Stimulated activated CD8-positive, alpha-beta memory T cell treated with anti-CD3 and anti-CD28 coated beads, Interleukin-7, amount 100 ng/mL, for 48 hours (primary cell): Measurements from ENCODE around the gene KCNMA1.

Experiments
- DNase-seq, 2 donors: peaks; one replicate each; pipeline ENCODE4 v3.0.0-alpha.2; 2020; ENCODE audit warnings: low read depth in 1 of 2; ENCODE audit errors: extremely low read depth in 1 of 2

KCNMA1 gene

GRCh38 chr10:77494756-77495541 is 142.7 kb downstream of the KCNMA1 start:
- DNase-seq: no peak

GRCh38 chr10:77494327-77494726 is 143.3 kb downstream of the KCNMA1 start:
- no peak for DNase-seq

- no peak for DNase-seq
These were observed 143.8 kb downstream of the KCNMA1 start for GRCh38 chr10:77493851-77494261.

- DNase-seq: no peak
These were observed 144.3 kb downstream of the KCNMA1 start for GRCh38 chr10:77493239-77493806.

GRCh38 chr10:77492368-77492994 is 145.1 kb downstream of the KCNMA1 start:
- DNase-seq: no peak

- DNase-seq: no peak
These were observed 146.9 kb downstream of the KCNMA1 start for GRCh38 chr10:77490534-77491314.

GRCh38 chr10:77486517-77486916 is 151.1 kb downstream of the KCNMA1 start:
- DNase-seq: no peak

- no peak for DNase-seq
These were observed 151.8 kb downstream of the KCNMA1 start for GRCh38 chr10:77485847-77486246.

GRCh38 chr10:77482072-77482471 is 155.5 kb downstream of the KCNMA1 start:
- no peak for DNase-seq

GRCh38 chr10:77479586-77479985 is 158.0 kb downstream of the KCNMA1 start:
- DNase-seq: no peak

- DNase-seq: no peak
These were observed 158.6 kb downstream of the KCNMA1 start for GRCh38 chr10:77478962-77479359.

GRCh38 chr10:77478247-77478961 is 159.2 kb downstream of the KCNMA1 start:
- no peak for DNase-seq

- no peak for DNase-seq
These were observed 162.1 kb downstream of the KCNMA1 start for GRCh38 chr10:77475522-77475921.

- DNase-seq: no peak
These were observed 162.7 kb downstream of the KCNMA1 start for GRCh38 chr10:77474939-77475338.

GRCh38 chr10:77474386-77474785 is 163.2 kb downstream of the KCNMA1 start:
- no peak for DNase-seq

GRCh38 chr10:77472146-77472545 is 165.5 kb downstream of the KCNMA1 start:
- no peak for DNase-seq

GRCh38 chr10:77471069-77471536 is 166.5 kb downstream of the KCNMA1 start:
- no peak for DNase-seq

- no peak for DNase-seq
These were observed 170.1 kb downstream of the KCNMA1 start for GRCh38 chr10:77467422-77467963.

- DNase-seq: no peak
These were observed 173.5 kb downstream of the KCNMA1 start for GRCh38 chr10:77463967-77464745.

- DNase-seq: no peak
These were observed 174.1 kb downstream of the KCNMA1 start for GRCh38 chr10:77463499-77463898.
